Gastrocnemius medialis (tissue), 4 donors: ENCODE results near the gene BTBD10.

ENCODE experiments used
- CTCF ChIP-seq, 5 experiments: fragments of 450-650 bp in 3 of 5; fragments of 200-600 bp in 2 of 5; sonication (generic) in 2 of 5; IDR thresholded peaks in 4 of 5; conservative IDR thresholded peaks in 1 of 5; 1 replicate in 4 of 5; 2 replicates in 1 of 5; pipeline ENCODE4 v1.5.1; 2016 to 2019; ENCODE audit warnings: antibody characterized with exemption in 5 of 5, mild to moderate bottlenecking in 3 of 5, moderate library complexity in 3 of 5
- POLR2A ChIP-seq, 2 donors: fragments of 450-650 bp; IDR thresholded peaks; one replicate each; pipeline ENCODE4 v1.6.1; 2017; ENCODE audit warnings: antibody characterized with exemption in 2 of 2, mild to moderate bottlenecking in 2 of 2, moderate library complexity in 2 of 2

DNA sequence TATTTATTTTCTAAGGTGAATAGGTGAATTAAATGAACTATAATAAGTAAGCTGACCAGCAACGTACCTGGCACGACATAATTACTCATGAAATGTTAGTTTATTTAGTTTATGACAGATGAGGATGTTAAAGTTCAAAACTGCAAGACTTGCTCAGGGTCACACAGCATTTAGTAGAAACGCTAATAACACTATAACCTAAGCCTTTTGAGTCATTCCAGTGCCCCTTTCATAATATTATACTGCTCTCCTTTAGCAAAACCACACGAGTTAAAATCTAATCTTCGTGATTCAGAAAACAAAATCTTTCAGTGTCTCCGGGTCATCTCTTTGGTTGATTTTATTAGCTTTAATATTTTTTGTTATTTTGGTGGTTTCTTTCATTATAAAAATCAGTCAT is 39.6 kb downstream of the BTBD10 start:
- TF ChIP-seq CTCF (IDR thresholded peaks at IDR 0.05 in 4 of 5, conservative IDR thresholded peaks at IDR 0.05 in 1 of 5) (no peak), POLR2A (IDR thresholded peaks at IDR 0.05) (no peak)
